ENCODE data around the gene FAM228B. TPM values are rescaled to one million over a fixed set of nuclear protein-coding genes. Genes with fewer than 3 reads are reported as not detected.

Gene FAM228B
- total and polyA plus RNA-seq, 9 of the 15 experiments (the other 6 are each of a cell fraction or from before 2014, with no cell fraction given) = 1.1 to 3.7 (median 2.6) TPM

GRCh38 chr2:24199968-24200590 lies 76.8 kb downstream of the FAM228B start (continued):
- TF ChIP-seq TFE3 (CRISPR knock-in tag; IDR thresholded peaks at IDR 0.05) = no peak
- no peak for TF ChIP-seq HNRNPH1 (optimal IDR thresholded peaks at IDR 0.05; ENCODE audit: low read depth, low read length)
- TF ChIP-seq ESRRB (CRISPR knock-in tag; IDR thresholded peaks at IDR 0.05; ENCODE audit: borderline replicate concordance) = no peak

DNA sequence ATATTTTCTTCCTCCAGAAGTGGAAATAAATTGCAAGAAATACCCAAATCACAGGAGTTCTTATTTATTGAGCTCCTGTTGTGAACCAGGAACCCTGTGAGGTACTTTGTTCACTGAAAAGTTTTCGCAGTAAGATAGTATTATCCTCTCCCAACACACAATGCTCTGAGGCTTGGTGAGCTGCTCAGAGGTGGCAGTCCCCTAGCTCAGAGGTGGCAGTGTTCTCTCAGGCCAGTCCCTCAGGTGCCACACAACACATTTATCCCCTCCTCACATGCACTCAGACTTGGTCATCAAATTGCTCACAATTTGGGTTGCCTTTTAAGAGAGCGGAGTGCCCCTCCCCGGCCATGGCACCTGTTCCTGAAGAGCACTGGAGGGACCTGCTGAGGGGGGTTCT lies 77.5 kb downstream of the FAM228B start:
- intact Hi-C loops (cut with micrococcal nuclease) = no loop called here
- WGBS (ENCODE audit: insufficient coverage, low coverage, missing lambda C conversion rate) = 25% methylated on average over 3 of the region's 3 CpGs
- TF ChIP-seq ZNF586 (CRISPR knock-in tag; conservative IDR thresholded peaks at IDR 0.05) (no peak), ZNF436 (CRISPR knock-in tag; IDR thresholded peaks at IDR 0.05) (no peak), ZNF644 (tag; IDR thresholded peaks at IDR 0.05; ENCODE audit: low read depth) (no peak), GTF3C2 (IDR thresholded peaks at IDR 0.05; ENCODE audit: borderline replicate concordance, extremely low read depth, insufficient read length) (no peak), MAZ (CRISPR knock-in tag; conservative IDR thresholded peaks at IDR 0.05 in 1 of 2, IDR thresholded peaks at IDR 0.05 in 1 of 2) (no peak), RFX7 (CRISPR knock-in tag; IDR thresholded peaks at IDR 0.05) (no peak), ZNF551 (CRISPR knock-in tag; IDR thresholded peaks at IDR 0.05) (no peak), PTRF (tag; IDR thresholded peaks at IDR 0.05) (no peak), ELF1 (tag; IDR thresholded peaks at IDR 0.05) (no peak), ZFP91 (CRISPR knock-in tag; IDR thresholded peaks at IDR 0.05) (no peak), ZFP30 (CRISPR knock-in tag; IDR thresholded peaks at IDR 0.05; ENCODE audit: borderline replicate concordance) (no peak), ZFPM2 (CRISPR knock-in tag; IDR thresholded peaks at IDR 0.05) (no peak)

More for the DNA sequence above, 77.5 kb downstream of the FAM228B start:
- DNase-seq (ENCODE audit: extremely low read depth in 1 of 4, low spot score in 3 of 4) (no peak), ATAC-seq (no peak), FAIRE-seq (no peak)
- no peaks in the 10 kb centered on the region for H3K36me3 ChIP-seq (ENCODE audit: control insufficient read depth, insufficient read depth, low read length)
- POLR2A ChIA-PET = interaction anchor here (1.1 kb wide), 1 partner anchor 10 kb away, joined by 4 read pairs; no protein-coding TSS in a partner anchor
- H3K4me3 ChIP-seq = no peak overlapping the region
- H4K20me1 ChIP-seq (replicated peaks; ENCODE audit: control insufficient read depth, insufficient read depth, low read length) = no peaks in the 10 kb centered on the region
- H3K4me1 ChIP-seq (replicated peaks in 1 of 2; ENCODE audit: control insufficient read depth in 2 of 2, insufficient read depth in 2 of 2, low read length in 2 of 2) = no peaks in the 10 kb centered on the region
- no peaks in the 10 kb centered on the region for H3K79me2 ChIP-seq (ENCODE audit: control insufficient read depth, insufficient read depth, low read length)
- BruUV-seq (replicated peaks) = no TSS peak
- H3K9me1 ChIP-seq (ENCODE audit: control insufficient read depth, insufficient read depth, low read length) = no peaks in the 10 kb centered on the region
- no peak overlapping the region for H2AFZ ChIP-seq (ENCODE audit: low read depth, low read length)
- no peaks in the 10 kb centered on the region for H3K9me3 ChIP-seq (replicated peaks; ENCODE audit: control insufficient read depth, insufficient read depth, low read depth, low read length)
- H3K4me2 ChIP-seq (ENCODE audit: insufficient read depth, low read length) = no peak overlapping the region
- CTCF ChIA-PET (ENCODE audit: low intra/inter-chr PET ratio) = no interaction called here
- H3K9ac ChIP-seq (ENCODE audit: insufficient read depth in 1 of 2, low read depth in 2 of 2, low read length in 2 of 2) = no peak overlapping the region
- in situ Hi-C loops (cut with MboI) = no loop called here
- no peak overlapping the region for H3K27ac ChIP-seq (ENCODE audit: extremely low read depth, low read depth, low read length)
- H3K27me3 ChIP-seq (ENCODE audit: control insufficient read depth in 2 of 2, insufficient read depth in 2 of 2, low read length in 2 of 2) = peaks cover 16 to 29% of the 10 kb centered on the region in 2 experiments; a peak in 4 of 5 replicates
